IPS-NIHi7 (cell line): ENCODE data around the gene LELP1.
"Not testable (repeated sequence)": the region's sequence is repeated elsewhere in the genome, so short reads cannot be mapped to it uniquely, and the experiment has no call there.

Source experiments
- DNase-seq: peaks from one replicate; pipeline ENCODE4 v3.0.0; 2012; ENCODE audit warnings: mixed read lengths; ENCODE audit errors: extremely low spot score

Gene LELP1

DNA sequence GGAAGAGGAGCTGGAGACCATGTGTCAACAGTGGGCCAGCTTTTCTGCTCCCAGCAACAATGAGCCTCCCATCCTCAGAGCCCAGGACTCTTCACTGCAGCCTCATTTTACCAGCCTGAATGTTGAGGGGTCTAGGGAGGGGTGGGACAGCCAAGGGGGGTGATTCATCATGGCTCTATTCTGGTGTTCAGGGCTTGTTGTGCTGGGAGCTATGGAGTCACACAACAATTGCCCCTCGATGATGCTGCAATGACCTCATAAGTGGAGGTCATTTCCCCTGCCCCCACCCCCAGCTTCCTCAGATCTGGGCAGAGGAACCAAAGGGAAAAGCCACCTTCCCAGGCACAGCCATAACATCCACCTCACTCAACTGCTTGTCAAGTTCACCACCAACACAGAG, at the start of gene LELP1:
LELP1 (plus strand) TSS at position 301 of the 400 bp plus-strand sequence. CDS start 1,278 bp downstream, outside the sequence.
- no peak for DNase-seq

DNA sequence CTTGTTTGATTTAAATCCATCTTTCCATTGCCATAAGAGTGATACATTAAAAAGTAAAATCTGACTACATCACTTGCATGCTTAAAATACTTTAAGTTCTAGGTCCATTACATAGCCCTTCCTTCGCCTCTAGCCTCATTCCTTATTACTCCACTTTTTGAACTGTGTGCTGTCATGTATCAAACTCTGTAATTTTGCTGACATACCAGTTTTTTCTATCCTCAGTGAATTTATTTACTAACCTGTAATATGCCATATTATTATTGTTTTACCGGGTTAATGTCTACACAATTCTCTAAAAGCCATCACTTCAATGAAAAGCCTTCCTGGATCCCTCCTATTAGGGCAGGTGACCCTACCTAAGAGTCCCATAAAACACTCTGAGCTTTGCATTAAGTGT, 47.7 kb upstream of the LELP1 start:
- no peak for DNase-seq

DNA sequence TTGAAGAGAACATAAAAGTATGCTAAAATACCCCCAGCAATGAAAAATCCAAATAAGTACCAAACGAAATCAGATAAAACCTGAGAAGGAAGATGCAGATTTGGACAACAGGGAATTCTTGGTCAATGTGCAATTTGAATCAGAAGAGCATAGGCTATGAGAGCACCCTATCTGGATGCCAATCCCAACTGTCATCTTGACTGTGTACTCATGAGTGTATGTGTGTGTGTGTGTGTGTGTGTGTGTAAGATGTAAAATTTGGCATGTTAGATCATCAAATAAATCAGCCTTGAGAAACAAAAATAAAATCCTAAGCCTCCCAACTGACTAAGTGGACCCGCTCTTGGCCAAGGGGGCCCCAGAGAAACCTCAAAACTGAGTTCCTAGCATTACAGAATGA, 34.5 kb upstream of the LELP1 start:
- no peak for DNase-seq

DNA sequence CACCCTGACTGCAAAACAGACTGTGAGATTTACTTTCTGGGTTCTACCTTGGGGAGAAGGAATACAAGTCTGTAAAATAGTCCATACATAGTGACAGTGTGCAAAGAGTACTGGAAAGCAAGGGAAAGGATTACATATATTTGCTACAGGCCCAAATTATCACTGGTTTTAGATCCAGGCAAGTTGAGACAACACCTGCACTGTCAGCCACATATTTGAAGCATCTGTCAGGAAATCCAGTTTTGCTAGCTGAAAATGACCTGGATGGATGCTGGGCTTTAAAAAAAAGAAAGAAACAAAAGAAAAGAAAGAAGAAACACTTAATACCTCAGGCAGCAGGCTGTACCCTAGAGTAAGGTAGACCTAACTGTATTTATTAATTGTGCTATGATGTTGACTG, 28.6 kb upstream of the LELP1 start:
- no peak for DNase-seq

DNA sequence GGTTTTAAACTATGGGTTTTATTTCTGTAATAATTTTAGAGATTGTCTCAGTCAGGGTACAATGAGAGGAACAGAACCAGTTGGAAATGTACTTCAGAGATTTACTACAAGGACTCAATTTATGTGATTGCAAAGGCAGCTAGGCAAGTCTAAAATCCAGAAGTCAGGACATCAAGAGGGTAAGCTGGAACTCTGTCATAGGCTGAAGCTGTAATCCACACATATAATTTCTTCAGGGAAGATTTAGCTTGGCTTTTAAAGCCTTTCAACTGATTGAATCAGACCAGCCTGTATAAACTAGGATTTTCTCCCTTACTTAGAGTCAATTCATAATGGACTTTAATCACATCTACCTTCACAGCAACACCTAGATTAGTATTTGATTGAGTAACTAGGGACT, 24.3 kb upstream of the LELP1 start:
- DNase-seq = no peak

DNA sequence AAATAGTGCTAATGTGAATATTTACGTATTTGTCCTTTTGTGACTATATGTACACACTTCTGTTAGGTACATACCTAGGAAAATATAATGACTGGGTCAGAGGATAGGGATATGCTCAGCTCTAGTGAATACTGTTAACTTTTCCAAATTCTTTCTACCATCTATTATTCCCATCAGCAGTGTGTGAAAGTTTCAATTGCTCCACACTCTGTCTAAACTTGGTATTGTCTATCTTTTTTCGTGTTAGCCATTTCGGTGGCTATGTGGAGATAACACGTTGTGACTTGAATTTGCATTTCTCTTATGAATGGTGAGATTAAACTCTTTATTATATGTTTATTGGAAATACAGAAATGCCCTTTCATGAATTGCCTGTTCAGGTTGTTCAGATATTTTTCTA, 22.7 kb upstream of the LELP1 start:
- no peak for DNase-seq

DNA sequence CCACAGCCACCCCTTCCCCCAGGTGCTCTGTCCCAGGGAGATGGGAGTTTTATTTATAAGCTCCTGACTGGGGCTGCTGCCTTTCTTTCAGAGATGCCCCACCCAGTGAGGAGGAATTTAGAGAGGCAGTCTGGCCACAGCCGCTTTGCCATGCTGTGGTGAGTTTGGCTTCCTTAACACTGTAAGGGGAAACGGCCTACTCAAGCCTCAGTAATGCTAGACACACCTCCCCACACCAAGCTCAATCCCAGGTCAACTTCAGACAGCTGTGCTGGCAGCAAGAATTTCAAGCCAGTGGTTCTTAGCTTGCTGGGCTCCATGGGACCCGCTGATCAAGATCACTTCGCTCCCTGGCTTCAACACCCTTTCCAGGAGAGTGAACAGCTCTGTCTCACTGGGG, 14.9 kb upstream of the LELP1 start:
- DNase-seq = not testable (repeated sequence)

DNA sequence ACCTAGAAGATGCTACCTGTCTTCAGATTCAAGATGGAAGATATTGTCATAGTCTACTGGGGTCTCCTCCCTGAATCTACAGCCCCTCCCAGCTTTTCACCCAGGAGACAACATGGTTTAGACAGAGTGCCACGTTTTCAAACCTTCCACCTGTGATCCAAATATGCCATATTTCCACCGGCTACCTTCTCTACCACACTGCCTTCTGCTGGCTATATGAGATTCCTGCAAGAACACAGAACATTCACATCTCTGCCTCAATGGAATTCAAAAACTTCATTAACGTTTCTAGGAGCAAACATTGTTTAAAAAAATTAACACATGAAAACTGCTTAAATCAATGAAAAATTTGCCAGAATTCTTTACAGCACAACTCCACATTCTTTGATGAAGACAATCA, 12.9 kb upstream of the LELP1 start:
- peak; percentile 41 for DNase-seq

DNA sequence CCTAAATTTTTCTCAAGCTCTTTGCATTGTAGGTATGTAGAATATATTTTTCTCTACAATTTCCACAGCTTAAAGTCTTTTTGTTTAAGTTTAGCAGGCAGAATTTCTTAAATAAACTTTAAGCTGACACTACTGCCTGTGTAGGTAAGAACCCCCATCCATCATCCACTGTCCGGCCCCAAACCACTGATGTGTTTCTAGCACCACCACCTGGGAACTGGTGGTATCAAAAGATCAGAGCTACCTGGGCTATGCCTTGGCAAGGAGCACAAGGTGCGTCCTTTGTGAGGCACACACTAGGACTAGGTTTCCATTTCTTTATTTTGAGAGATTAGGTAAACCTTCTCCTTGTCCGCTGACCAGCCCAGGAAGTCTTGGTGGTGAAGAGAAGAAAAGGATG, 10.5 kb upstream of the LELP1 start:
- DNase-seq = peak; percentile 70

DNA sequence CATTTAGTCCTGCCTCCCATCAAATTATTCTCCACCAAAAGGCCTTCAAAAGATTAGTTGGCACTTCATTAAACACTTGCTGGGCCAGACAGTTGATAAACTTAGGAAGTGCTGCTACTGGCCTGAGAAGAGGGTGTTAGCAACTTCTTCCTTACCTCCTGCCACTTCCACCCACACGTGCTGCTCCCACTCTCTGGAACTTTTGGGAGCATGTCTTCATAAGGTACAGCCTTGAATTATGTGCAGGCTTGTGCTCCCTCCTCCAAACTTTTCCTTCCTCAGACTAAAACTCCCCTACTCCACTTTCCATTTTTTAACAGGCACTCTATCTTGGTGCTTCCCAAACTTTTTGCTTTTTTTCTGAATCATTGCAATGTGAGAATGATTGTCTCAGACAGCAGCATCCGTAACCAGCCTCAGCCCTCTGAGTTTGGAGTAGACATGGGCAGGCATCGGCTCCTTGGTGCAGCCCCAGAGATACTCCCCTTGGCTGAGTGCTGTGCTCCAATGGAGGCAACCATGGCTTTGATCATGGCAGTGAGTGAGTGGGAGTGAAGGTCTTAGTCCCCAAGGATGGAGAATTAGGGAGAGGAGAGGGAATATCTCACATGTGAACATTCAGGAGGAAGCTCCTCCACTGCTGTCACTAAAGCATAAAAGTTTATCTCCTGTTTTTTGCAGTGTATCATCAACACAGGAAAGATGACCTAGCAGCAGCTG, 8.7 kb upstream of the LELP1 start:
- DNase-seq = no peak

DNA sequence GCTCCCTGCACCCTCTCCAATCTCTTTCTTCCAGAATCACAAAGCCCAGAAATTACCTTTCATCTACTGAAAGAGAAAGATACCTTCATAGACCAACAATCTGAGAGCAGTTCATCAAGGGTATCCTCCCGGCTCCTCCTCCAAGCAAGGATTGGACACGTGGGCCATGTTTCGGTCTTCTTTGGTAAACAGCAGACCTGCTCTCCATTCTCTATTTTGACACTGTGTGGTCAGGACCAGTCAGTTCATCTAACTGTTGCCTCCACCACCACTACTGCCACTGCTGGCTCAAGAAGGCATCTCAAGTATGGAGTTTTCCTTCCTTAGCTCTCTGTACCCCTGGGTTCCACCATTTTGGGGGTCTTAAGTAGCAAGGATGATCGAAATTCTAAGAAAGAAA, 8.0 kb upstream of the LELP1 start:
- no peak for DNase-seq

DNA sequence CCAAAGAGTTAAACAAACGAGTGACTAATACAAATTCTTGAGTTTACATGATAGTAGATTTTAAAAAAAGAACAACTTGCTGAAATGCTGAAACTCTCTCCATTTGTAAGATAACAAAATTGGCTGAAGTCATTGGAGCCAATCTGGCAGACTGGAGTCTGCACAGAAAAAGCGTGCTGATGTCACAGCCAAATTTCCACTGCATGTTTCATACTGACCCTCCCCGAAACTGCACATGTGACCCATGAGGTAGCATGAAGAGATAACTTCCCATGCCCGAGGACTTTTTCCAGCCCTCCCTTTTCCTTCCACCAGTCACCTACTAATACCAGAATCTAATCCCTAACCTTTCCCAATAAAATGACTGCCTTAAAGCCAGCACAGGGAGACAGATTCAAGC, 1.2 kb upstream of the LELP1 start:
- no peak for DNase-seq

DNA sequence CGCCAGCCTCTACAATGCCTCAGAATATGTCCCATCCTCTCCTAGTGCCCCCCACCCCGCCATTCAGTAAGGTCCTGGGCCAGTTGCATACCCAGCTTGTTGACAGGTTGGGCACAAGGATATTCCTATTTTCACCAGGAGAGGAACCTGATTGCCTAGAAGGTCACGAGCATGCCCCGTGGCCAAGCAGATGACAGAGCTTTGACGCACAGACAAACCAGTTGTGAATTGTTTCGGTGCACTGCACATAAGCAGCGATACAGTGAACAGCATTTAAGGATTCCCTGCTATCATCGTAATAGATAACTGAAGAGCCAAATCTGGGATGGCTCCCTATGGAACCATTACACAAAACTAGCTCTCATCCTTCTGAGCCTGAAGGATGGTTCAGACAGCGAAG, 3.4 kb downstream of the LELP1 start:
- no peak for DNase-seq

DNA sequence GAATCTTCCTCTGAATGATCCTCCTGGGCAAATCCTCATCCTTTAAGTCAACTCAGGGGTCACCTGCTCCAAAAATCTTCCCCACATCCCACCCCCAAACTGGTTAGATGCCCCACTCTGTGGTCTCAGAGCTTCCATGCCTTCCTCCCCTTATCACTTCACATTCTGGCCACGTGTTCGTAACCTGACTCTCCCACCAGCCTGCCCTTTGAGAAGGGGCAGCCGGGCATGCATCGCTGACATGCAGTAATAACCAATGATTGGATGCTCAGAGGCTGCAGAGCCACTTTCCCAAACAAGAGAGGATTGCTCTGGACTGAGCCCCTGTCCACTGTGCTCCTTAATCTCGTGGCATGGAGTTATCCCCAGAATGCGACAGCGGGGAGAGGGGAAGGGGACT, 7.0 kb downstream of the LELP1 start:
- DNase-seq = no peak

DNA sequence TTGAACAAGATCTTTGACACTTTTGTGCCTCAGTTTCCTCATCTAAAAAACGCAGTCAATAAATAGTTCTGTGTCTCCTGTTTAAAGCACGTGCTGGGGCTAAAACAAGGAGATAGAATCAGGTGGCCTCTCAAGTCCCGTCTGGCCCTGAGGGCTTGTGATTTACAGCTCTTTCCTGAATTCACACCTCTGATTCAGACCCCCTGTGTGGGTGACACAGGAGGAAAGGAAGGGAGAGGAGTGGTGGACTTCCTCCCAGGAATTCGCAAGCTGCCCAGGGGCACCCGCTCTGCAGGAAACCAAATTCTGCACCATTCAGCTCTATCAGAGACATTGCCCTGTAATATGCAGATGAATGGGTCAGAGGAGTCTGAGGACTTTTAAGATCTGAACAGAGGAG, 9.0 kb downstream of the LELP1 start:
- no peak for DNase-seq

DNA sequence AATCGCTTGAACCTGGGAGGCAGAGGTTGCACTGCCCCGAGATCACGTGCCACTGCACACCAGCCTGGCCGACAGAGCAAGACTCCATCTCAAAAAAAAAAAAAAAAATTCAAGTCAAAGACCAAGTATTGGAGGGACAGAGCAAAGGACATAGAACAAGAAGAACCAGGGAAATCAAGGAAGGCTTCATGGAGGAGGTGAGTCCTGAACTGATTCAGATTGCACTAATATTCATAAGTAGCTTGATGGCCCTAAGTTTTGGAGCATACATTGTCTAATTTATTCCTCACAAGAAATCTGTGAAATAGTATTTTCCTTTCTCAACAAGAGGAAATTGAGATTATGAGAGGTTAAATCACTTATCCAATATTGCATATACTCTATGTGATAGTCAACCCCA, 10.3 kb downstream of the LELP1 start:
- DNase-seq = no peak

DNA sequence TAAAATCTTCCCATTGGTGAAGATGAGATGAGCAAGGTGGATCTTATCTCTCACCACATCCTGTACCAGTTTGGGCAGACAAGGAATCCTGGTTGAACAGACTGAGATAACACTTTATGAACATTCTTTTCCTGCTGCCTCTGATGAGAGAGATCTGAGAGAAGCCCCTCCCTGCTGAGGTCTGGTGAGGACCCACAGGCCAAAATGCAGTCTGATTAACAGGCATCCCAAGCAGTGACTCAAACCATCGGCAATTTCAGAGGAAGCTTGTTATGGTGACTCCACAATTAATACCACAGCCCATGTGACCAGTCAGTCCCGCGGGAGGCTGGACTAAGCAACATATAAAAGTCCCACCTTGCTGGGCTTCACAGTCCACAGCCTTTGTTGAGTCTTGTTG, 14.0 kb downstream of the LELP1 start, which contains the start of gene PRR9:
PRR9 (plus strand) TSS at position 373 of the 400 bp plus-strand sequence. CDS start 561 bp downstream, outside the sequence.
- DNase-seq = no peak

DNA sequence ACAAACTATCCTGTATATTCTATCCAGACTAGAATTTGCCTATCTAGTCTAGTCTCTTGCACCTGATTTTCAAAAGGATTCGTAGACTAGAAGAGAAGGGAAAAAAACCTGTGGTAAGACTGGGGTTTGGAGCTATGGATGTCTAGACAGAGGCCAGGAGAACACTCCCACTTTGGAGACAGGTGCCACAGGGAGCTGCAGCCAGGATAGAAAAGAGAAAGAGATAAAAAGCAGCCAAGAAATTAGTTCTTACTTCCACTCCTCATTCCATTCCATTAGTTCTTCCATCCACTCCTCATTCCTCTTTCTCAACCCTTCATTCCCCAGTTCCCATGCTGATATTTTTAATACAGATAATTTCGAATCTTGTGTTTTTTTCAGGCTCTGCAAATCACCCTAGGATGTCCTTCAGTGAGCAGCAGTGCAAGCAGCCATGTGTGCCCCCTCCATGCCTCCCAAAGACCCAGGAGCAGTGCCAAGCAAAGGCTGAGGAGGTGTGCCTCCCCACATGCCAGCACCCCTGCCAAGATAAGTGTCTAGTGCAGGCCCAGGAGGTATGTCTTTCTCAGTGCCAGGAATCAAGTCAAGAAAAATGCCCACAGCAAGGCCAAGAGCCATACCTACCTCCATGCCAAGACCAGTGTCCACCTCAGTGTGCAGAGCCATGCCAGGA, 14.7 kb downstream of the LELP1 start:
- DNase-seq = no peak

DNA sequence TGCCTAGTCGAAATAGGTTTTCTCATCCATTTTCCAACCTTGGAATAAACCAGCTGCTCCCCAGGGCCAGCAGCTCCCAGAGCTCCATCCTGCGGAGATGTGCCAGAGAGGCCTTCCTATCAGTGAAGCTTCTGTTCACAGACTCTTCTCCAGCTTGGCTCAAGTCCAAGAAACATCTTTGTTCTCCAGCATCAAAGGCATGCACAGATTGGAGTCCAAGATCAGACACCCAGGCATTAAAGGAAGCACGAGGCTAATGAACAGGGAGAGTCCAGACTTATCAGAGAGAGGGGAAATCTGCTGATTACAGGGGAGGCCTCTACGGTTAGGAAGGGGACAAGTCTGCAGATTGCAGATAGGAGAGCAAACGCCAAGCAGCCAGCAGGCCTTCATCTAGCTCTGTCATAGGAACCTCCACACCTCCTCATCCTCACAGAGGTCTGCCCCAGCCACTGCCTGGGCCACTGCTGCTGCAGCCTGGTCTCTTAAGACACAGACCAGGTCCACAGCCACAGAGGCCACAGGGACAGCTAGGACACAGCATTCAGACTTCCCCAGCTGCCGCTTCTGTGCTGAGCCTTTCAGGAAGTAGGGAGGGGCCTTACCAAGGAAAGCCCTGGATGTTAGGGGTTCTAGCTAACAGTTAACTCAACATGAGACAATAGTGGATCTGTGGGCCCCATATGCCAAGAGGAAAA, 17.5 kb downstream of the LELP1 start:
- no peak for DNase-seq

DNA sequence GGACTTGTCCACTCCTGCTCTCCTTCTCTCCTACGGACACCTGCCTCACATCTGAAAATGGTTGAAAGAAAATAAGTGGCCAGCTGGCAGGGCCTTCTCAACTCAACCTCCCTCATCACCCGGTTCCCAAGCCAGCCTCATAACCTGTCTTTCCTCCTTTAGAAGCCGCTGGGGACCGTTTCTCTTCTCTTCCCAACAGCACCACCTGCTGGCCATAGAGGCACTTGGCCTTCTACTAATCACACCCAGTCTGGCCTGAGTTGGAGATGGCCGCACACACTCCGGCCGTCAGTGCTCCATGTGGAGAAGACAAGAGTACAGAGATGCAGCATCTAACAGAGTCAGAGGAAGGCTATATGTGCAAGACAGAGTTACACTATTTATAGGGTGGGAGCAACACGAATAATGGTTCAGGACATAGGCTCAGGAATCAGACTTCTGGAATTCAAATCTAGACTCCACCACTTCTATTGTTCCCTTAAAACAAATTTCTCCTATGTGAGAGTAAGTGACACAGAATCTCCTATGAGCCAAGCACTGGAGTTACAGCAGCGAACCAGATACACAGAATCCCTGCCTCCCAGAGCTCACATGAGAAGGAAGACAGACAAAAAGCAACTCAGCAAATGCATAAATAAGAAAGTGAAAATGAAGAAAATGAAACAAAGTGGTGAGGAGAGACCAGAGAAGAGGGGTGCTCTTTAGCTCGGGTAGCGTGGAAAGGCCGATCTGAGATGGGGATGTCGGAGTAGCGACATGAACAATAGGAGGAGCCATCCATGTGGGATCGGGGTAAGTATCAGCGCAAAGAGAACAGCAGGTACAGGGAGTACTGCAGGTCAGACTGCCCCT, 20.0 kb downstream of the LELP1 start:
- DNase-seq = peak; percentile 28

DNA sequence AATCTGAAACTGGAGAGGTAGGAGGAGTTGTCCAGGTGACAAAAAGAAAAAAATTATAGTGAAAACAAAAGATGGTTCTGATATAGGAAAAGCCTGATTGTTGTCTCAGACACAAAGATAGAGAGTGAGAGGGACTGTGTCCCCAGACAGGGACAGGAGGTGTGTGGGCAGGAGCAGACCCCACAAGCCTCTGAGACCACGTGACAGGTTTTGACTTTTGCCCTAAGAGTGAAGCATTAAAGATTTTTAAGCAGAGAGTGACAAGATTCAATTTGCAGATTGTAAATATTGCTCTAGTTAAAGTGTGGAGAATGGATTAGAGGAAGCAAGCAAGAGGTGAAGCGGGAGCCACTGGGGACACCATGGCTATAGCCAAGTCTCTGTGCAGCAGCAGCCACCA, 24.6 kb downstream of the LELP1 start:
- no peak for DNase-seq

DNA sequence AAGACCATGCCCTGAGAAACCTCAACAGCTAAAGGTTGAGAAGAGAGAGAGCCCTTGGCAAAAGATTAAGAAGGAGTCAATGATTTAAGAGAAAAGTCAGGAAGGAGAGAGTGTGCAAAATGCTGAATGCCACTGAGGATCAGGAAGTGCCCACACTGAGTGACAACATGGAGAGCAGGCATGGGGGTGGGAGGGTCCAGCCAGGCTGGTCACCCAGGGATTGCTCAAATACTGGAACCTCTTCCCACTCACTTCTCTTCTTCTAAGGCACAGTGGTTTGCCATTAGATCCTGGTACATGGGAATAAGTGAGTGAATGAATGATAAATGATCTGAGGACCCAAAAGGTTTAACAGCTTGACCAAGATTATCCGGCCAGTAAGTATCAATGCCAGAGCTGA, 25.3 kb downstream of the LELP1 start:
- DNase-seq = no peak
